ENCODE results near the gene DYNLL1. TPM values are rescaled to one million over a fixed set of nuclear protein-coding genes. Genes with fewer than 3 reads are reported as not detected.

DYNLL1 gene
- total and polyA plus RNA-seq, 2 experiments from 2014 or later: 310 to 868 TPM

GRCh38 chr12:120522568-120522967, 26.7 kb downstream of the DYNLL1 start:
- Histone ChIP-seq H3K4me1 (ENCODE audit: insufficient read depth) (no peaks in the 10 kb centered on the region), H3K9me2 (ENCODE audit: insufficient read depth) (no peaks in the 10 kb centered on the region), H3K4me2 (no peak overlapping the region), H3K36me3 (ENCODE audit: insufficient read depth) (no peaks in the 10 kb centered on the region), H3F3A (replicated peaks; ENCODE audit: low read depth) (no peaks in the 10 kb centered on the region), H3K4me3 (no peak overlapping the region), H3K27me3 (ENCODE audit: insufficient read depth) (no peaks in the 10 kb centered on the region), H3K79me2 (replicated peaks; ENCODE audit: insufficient read depth) (no peaks in the 10 kb centered on the region), H4K20me1 (replicated peaks; ENCODE audit: insufficient read depth) (peaks cover 4% of the 10 kb centered on the region; the same call in 1 of the 2 replicates), H3K27ac (ENCODE audit: low read depth) (no peak overlapping the region), H2AFZ (no peak overlapping the region)
- Mint-ChIP-seq H3K4me1 (no peaks in the 10 kb centered on the region), H3K4me3 (no peak overlapping the region), H3K27me3 (ENCODE audit: insufficient read depth, low read depth, poor library complexity) (no peaks in the 10 kb centered on the region), H3K27ac (no peak overlapping the region), H3K36me3 (ENCODE audit: low read depth) (peaks cover 6% of the 10 kb centered on the region; the same call in 2 of the 3 replicates), H3K9me3 (no peaks in the 10 kb centered on the region)
- ATAC-seq: no peak
- no peak for DNase-seq (ENCODE audit: low spot score)
- no peak for TF ChIP-seq EZH2 (IDR thresholded peaks at IDR 0.05; ENCODE audit: low read depth, unreplicated experiment)
- TF ChIP-seq ETS1 (IDR thresholded peaks at IDR 0.05): no peak
- no peak for TF ChIP-seq REST (IDR thresholded peaks at IDR 0.05; ENCODE audit: unreplicated experiment)
- TF ChIP-seq POLR2AphosphoS5 (IDR thresholded peaks at IDR 0.05; ENCODE audit: low read depth): no peak
- TF ChIP-seq NANOG (IDR thresholded peaks at IDR 0.05; ENCODE audit: borderline replicate concordance): no peak
- no peak for TF ChIP-seq JUNB (IDR thresholded peaks at IDR 0.05; ENCODE audit: unreplicated experiment)
- no peak for TF ChIP-seq ZNF462 (CRISPR knock-in tag; IDR thresholded peaks at IDR 0.05)
- no peak for TF ChIP-seq STAT1 (IDR thresholded peaks at IDR 0.05; ENCODE audit: unreplicated experiment)
- no peak for TF ChIP-seq CREB1 (CRISPR knock-in tag; IDR thresholded peaks at IDR 0.05; ENCODE audit: low read depth)
- TF ChIP-seq EZH2phosphoT487 (IDR thresholded peaks at IDR 0.05; ENCODE audit: unreplicated experiment): no peak
- TF ChIP-seq ZNF114 (CRISPR knock-in tag; IDR thresholded peaks at IDR 0.05): no peak
- no peak for TF ChIP-seq CTCF (conservative IDR thresholded peaks at IDR 0.05; ENCODE audit: low read depth in 2 of 2)
- TF ChIP-seq ZNF331 (CRISPR knock-in tag; IDR thresholded peaks at IDR 0.05; ENCODE audit: low read depth): no peak

Data from GM23338 (cell line).